SK-N-SH (cell line): Measurements from ENCODE around the gene FAM227A.

Source experiments
- CTCF ChIP-seq: fragments of 200-600 bp; sonication (generic); IDR thresholded peaks from 2 replicates; pipeline ENCODE4 v1.6.1; 2017; ENCODE audit warnings: antibody characterized with exemption, mild to moderate bottlenecking, moderate library complexity
- EP300 ChIP-seq, 2 experiments: IDR thresholded peaks; 2 replicates each; pipeline versions ENCODE4 v1.4.0 to v1.6.1; 2012; ENCODE audit warnings: borderline replicate concordance in 1 of 2, low read depth in 1 of 2, low read length in 1 of 2
- EZH2phosphoT487 ChIP-seq: fragments of 200-600 bp; sonication (generic); IDR thresholded peaks from 2 replicates; pipeline ENCODE4 v1.6.1; 2017; ENCODE audit warnings: low read depth, mixed run types, mild to moderate bottlenecking, antibody characterized with exemption, moderate library complexity, borderline replicate concordance
- FOXM1 ChIP-seq: IDR thresholded peaks from 2 replicates; pipeline ENCODE4 v1.4.0; 2012; ENCODE audit warnings: low read depth, mild to moderate bottlenecking
- MXI1 ChIP-seq: IDR thresholded peaks from 2 replicates; pipeline ENCODE4 v1.6.1; 2012; ENCODE audit warnings: mild to moderate bottlenecking, low read depth, low read length, improper control_type of control experiment
- POLR2AphosphoS5 ChIP-seq: IDR thresholded peaks from 2 replicates; pipeline ENCODE4 v1.6.1; 2012; ENCODE audit warnings: low read depth, low read length
- SMC3 ChIP-seq: IDR thresholded peaks from 2 replicates; pipeline ENCODE4 v1.6.1; 2012; ENCODE audit warnings: low read depth, low read length, improper control_type of control experiment
- ZBTB33 ChIP-seq: IDR thresholded peaks from 2 replicates; pipeline ENCODE4 v1.4.0; 2012; ENCODE audit warnings: low read depth, borderline replicate concordance

DNA sequence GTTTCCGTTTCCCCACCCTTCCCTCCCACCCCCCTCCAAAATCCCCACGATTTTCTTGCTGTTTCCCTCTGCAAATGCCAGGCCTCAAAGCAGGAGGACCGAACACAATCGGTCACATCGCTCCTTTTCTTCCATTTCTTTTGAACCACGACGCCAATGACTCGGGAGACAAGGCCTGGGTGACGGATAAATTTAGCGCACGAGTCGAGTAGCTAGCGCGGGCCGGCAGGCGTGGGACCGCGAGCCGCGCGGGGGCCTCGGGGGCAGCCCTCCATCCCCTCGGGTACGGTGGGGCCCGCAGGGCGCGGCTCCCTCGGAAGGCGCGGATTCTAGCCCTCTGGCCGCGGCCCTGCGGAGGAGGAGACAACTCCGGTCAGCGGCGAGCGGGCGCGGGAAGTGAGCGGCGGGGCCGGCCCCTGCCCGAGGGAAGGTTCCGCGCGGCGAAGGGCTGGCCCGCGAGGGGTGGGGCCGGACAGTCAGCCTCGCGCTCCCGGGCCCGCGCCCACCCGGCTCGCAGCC lies 44.1 kb upstream of the FAM227A start:
- TF ChIP-seq CTCF, result no peak
- TF ChIP-seq FOXM1, result no peak
- no peak for TF ChIP-seq EZH2phosphoT487
- TF ChIP-seq EP300 (IDR thresholded peaks at IDR 0.05; ENCODE audit: borderline replicate concordance in 1 of 2, low read depth in 1 of 2, low read length in 1 of 2), result no peak
- TF ChIP-seq MXI1, result no peak
- TF ChIP-seq SMC3, result no peak
- no peak for TF ChIP-seq ZBTB33
- no peak for TF ChIP-seq POLR2AphosphoS5
